GM18867 (cell line): ENCODE results near the gene SEMA3B.
"Not testable (repeated sequence)": the region's sequence is repeated elsewhere in the genome, so short reads cannot be mapped to it uniquely, and the experiment has no call there.

Source experiments
- ATAC-seq: cut with Tn5 transposase; IDR thresholded peaks from one replicate; pipeline ENCODE4 v1.9.1; 2021; ENCODE audit warnings: mild to moderate bottlenecking, moderate library complexity; ENCODE audit not compliant: unreplicated experiment

Gene SEMA3B

DNA sequence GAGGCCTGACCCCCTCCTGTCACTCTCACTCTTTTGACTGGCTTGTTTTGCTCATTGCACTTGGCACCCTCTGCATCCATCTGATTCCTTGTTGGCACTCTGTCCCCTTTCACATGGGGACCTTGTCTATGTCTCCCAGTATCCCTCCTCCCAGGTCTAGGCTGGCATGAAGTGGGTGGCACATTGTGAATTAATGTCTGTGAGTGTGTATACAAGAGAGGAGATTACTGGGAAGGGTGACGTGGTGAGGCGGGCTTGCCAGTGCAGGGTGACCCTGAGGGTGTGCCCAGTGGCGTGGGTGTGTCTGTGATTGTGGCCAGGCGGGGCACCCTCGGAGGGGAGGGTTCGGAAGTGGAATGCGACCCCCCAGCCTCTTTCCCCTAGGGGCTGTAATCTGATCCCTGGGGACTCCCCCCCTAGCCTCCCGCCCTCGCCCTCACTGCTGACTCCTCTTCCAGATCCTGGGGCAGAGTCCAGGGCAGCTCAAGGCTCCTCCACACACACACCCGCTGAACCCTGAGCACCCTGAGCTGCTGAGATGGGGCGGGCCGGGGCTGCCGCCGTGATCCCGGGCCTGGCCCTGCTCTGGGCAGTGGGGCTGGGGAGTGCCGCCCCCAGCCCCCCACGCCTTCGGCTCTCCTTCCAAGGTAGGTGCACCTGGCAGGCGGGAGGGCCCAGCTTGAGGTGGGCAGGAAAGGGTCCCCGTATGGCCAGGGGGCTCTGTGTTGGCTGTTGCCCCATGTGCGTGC lies at the start of gene SEMA3B:
SEMA3B (plus strand) TSS at position 445 of the 749 bp plus-strand sequence; CDS start at position 539, 94 bp downstream.
- ATAC-seq, result no peak

DNA sequence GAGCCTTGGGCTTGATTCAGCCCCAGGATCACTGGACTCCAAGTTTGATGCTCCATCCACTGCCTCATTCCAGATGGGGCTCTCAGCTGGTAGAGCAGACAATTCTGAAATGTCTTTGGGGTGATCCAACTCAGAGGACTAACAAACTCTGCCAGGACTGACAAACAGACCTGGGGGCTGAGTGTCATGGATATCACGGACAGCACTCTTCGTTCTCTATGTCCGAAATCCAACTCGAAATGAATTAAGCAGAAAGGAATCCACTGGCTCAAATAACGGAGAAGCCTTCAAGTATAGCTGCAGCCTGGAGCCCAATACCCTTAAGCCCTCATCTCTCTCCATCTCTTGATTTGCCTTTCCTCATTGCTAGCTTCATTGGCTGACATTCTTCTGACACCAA lies 49.7 kb upstream of the SEMA3B start:
- no peak for ATAC-seq

GRCh38 chr3:50220109-50220508 lies 48.8 kb upstream of the SEMA3B start:
- no peak for ATAC-seq

DNA sequence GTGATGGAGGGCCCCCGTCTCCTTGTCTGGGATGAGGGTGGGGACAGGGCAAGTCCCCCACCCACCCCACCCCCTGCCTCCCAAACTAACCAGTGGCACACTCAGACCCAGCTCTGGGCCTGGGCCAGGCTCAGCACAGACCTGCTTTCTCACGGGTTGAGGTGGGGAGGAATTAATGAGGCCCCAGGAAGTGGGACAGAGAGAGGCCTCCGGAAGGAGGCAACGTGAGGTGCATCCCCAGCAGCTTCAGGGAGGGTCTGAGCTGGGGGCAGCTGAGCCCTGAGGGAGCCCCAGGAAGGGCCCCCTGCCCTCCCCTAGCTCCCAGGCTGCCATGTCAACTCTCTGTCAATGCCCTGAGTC lies 47.9 kb upstream of the SEMA3B start:
- no peak for ATAC-seq

DNA sequence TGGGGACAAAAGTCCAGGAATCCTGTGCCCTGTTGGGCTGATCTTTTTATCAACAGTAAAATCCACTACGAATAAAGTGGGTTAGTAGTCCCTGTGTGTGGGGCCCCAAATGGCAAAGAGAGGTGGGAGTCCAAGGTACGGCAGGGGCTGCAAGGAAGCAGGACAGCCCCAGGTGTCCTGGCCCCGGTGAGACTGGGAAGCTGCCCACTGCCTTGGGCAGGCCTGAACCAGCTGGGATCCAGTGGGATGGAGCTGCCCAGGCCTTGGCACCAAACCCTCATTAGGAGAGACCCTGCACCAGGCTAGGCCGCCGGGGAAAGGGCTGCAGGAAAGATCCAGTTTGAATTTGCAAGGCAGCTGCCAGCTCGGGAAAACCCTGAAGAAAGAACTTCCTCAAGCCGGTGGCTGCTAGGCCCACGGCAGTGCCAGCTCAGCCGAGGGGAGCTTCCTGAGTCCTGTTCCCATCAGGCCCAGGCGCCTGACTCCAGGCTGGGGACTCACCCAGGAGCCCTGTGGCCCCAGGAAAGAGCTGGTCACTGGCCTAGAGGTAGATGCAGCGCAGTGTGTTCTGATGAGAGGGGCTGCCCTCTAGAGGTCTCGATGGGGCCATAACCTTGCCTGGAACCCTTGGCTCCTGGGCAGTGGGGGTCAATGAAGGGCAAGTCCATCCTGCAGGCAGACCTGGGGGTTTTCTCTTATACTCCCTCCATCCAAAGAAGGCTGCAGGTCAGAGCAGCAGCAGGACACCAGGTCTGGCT lies 47.4 kb upstream of the SEMA3B start:
- ATAC-seq, result no peak

DNA sequence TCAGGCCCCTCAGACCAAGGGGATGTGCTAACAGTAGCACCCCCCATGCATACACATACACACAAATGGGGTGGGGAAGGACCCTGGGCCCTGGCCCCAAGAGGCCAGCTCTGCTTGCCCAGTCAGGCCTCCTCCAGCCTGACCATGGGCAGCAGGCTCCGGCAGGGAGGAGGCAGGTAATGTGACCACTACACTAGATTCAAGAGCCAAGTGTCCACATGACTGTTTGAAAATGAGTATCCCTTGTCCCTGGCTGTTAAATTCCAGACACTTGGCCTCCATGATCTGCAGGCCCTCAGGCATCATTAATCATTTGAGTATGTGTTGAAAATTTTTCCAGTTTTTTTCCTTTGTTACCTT lies 46.8 kb upstream of the SEMA3B start:
- no peak for ATAC-seq

DNA sequence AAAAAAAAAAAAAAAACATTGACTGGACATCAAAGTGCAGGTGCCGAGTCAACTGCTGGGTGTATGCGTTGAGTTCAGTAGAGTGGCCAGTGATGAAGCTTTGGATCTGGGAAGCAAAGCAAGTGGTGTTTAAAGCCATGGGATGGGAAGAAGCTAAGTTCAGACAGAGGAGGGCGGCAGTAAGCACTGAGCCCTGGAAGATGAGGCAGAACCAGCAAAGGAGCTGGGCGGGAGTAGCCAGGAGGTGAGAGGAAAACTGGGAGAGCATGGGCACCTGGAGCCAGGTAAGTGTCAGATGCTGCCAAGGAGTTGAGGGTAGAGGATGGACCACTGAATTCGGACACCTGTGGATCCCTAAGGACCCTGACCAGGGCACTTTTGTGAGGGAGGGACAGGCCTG lies 44.3 kb upstream of the SEMA3B start:
- ATAC-seq, result no peak

- ATAC-seq, result no peak
Measured at GRCh38 chr3:50226888-50227389, 42.0 kb upstream of the SEMA3B start.

GRCh38 chr3:50227390-50228183 lies 41.4 kb upstream of the SEMA3B start:
- peak; percentile 84 for ATAC-seq

DNA sequence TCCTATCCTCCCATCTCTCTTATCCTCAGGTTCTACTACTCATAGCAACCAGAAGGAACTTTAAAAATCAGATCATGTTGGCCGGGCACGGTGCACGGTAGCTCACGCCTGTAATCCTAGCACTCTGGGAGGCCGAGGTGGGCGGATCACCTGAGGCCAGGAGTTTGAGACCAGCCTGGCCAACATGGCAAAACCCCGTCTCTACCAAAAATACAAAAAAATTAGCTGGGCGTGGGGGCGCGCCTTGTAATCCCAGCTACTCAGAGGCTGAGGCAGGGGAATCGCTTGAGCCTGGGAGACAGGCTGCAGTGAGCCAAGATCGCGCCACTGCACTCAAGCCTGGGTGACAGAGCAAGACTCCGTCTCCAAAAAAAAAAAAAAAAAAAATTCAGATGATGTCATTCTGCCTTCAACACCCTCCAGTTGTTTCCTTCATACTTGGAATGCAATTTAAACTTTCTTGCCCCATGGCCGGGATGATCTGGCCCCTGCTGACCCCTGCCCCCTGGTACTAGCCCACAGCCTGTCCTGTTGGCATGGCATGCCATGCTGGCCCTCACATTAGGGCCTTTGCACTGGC lies 40.7 kb upstream of the SEMA3B start:
- not testable (repeated sequence) for ATAC-seq

DNA sequence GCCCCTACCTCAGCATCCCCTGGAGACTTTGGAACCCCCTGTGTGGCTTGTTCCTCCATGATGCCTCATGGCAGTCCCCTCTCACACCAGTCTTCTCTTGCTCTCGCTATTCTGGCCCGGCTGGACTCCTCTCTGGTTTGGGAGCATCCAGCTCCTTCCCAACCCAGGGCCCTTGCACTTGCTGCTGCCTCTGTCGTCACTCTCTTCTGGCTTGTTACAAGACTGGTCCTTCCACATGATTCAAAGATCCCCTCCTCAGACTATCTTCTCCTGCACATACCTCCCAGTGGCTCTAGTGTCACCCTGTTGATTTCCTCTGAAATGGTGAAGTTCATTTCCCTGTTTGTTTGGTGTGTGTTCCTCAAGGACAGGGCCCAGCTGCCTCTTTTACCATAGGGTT lies 39.5 kb upstream of the SEMA3B start:
- ATAC-seq, result no peak

DNA sequence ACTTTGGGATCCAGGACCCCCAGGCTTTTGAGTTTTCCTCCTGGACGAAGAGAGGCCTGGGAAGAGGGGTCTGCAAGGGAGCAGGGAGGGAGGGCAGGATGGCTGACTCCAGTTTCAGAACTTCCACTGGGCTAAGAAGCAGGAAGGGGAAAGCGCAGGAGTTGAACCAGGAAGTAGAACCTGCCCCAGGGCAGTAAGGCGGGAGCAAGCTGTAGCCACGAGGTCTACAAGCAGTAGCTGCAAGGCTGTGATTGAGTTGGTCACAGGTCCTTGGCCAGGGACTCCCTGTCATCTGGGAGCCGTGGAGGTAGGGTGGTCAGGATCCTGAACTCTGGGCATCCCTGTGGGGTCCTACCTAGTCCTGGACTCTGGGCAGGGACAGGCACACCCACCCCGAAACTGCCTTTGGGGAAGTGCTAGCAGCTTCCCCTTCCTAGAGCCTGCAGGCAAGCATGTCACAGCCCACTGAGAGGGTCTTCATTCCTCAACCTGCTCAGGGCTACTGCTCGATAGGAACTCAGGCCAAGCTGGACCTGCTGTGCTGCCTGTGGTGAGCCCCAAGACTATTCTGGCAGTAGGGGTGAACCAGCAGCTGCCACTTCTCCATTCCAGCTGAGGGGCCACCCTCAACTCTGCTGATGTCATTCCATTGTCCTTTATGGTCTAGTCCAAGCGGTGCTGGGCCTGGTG lies 38.7 kb upstream of the SEMA3B start:
- no peak for ATAC-seq

DNA sequence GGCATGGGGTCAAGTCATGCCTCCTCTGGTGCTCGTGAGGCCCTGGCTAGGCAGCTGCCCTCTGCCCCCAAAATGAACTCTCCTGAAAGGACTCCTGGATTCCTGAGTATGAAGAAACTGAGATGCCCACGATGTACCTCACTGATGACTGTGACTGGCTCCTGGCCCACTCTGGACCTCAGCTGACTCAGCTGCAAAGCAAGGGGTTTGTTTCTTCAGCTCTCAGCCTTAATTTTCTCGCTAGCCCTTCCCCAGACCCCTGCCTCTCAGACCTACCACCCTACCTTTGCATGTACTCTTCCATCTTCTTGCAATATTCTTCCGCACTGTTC lies 38.2 kb upstream of the SEMA3B start:
- no peak for ATAC-seq

- no peak for ATAC-seq
Measured at GRCh38 chr3:50231581-50231980, 37.4 kb upstream of the SEMA3B start.

- ATAC-seq, result no peak
Measured at GRCh38 chr3:50232303-50232702, 36.6 kb upstream of the SEMA3B start.

GRCh38 chr3:50233176-50233575 lies 35.8 kb upstream of the SEMA3B start:
- no peak for ATAC-seq

GRCh38 chr3:50235716-50236483 lies 33.0 kb upstream of the SEMA3B start, which contains the start of gene GNAI2:
GNAI2 (plus strand) TSS chr3:50236204; CDS start chr3:50236336, 132 bp downstream.
- peak; percentile 88 for ATAC-seq

DNA sequence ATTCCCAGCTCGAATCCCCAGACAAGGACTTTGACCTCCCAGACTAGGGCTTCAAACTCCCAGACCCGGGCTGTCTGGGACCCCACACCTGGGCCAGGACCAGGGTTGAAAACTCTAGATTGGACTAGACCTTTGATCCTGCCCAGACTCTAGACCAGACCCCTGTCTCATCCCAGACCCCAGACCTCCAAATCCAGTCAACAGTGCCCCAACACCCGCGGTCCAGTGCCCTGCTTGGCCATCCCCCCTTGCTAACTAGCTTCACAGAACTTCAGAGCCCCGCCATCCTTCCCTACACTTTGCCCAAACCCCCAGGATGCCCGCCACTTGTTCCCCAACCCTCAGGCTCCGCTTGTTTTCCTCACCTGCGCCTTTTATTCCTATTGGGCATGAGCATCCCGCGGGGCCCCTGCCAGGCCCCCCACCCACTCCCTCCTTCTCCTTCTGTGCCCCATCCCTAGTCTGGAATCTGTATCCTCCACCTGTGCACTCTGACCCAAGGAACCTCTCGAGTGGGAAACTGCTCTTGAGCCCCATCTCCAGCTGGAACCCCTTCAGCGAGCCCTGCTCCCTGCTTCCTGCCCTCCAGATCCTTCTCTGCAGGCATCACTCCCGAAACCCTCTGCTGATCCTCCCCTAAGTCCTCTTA lies 32.3 kb upstream of the SEMA3B start:
- ATAC-seq, result no peak

DNA sequence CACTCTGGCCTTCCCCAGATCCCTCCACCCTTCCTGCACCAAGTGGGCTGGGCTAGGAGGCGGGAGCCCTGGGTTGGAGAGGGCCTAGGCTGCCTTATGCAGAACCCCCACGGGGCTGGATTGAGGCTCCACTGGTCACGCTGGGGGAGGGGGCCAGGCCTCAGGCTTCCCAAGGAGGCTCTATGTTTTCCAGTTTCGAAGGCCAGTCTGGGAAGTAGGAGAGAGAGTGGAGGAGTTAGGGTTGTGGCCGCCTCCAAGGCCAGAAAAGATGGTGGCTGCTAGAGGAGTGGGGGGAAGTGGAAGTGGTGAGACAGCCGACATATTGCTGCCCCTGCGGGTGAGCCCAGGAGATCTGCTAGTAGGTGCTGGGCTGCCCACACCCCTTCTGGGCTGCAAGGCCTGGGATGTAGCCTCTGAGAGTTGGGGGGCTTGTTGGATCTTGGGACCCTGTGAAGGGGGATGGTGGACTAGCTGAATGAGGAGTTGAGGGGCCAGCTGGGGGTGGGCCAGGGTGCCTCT lies 31.8 kb upstream of the SEMA3B start:
- no peak for ATAC-seq
